ENCODE measurements around the gene ICAM2. TPM values are rescaled to one million over a fixed set of nuclear protein-coding genes. Genes with fewer than 3 reads are reported as not detected.

ICAM2 gene
- total and polyA plus RNA-seq, 4 donors, result 58.7 to 77.7 (median 62.2) TPM

- no peak for DNase-seq
- no peak overlapping the region for H3K4me3 ChIP-seq
- peaks cover 0 to 4% (median 0%) of the 10 kb centered on the region in 5 donors for H3K4me1 ChIP-seq (ENCODE audit: control insufficient read depth in 5 of 5, insufficient read depth in 5 of 5, low read length in 5 of 5)
- H3K27me3 ChIP-seq (ENCODE audit: control insufficient read depth in 3 of 3, insufficient read depth in 3 of 3, low read length in 2 of 3), result no peaks in the 10 kb centered on the region
- H3K27ac ChIP-seq (ENCODE audit: low read depth in 1 of 2, low read length in 1 of 2), result peak overlapping the region in 1 of 2 donors; percentile 65
- H3K36me3 ChIP-seq (ENCODE audit: control insufficient read depth in 4 of 4, insufficient read depth in 4 of 4, low read length in 4 of 4), result no peaks in the 10 kb centered on the region
- H3K9me3 ChIP-seq (ENCODE audit: control insufficient read depth in 4 of 4, insufficient read depth in 3 of 4, low read length in 3 of 4), result no peaks in the 10 kb centered on the region
- no peak for TF ChIP-seq CTCF (IDR thresholded peaks at IDR 0.05; ENCODE audit: control extremely low read depth, extremely low read depth)
- ATAC-seq (ENCODE audit: insufficient read depth, low FRiP score), result no peak
- WGBS, 2 donors, result 85 to 88% methylated on average over 4 of the region's 4 CpGs
- no peak overlapping the region for H3K9ac ChIP-seq (ENCODE audit: insufficient read depth in 1 of 2, low read length in 2 of 2)
Measured at GRCh38 chr17:63963123-63963522, 57.3 kb downstream of the ICAM2 start.

- TF ChIP-seq CTCF (IDR thresholded peaks at IDR 0.05; ENCODE audit: control extremely low read depth, extremely low read depth), result no peak
- H3K4me3 ChIP-seq, result no peak overlapping the region
- H3K27me3 ChIP-seq (ENCODE audit: control insufficient read depth in 3 of 3, insufficient read depth in 3 of 3, low read length in 2 of 3), result no peaks in the 10 kb centered on the region
- no peak for DNase-seq
- H3K27ac ChIP-seq (ENCODE audit: low read depth in 1 of 2, low read length in 1 of 2), result peak overlapping the region; percentile 21 to 24
- no peak overlapping the region for H3K9ac ChIP-seq (ENCODE audit: insufficient read depth in 1 of 2, low read length in 2 of 2)
- peaks cover 0 to 4% (median 0%) of the 10 kb centered on the region in 5 donors for H3K4me1 ChIP-seq (ENCODE audit: control insufficient read depth in 5 of 5, insufficient read depth in 5 of 5, low read length in 5 of 5)
- H3K9me3 ChIP-seq (ENCODE audit: control insufficient read depth in 4 of 4, insufficient read depth in 3 of 4, low read length in 3 of 4), result no peaks in the 10 kb centered on the region
- WGBS, 2 donors, result 76 to 83% methylated on average over 10 of the region's 10 CpGs
- no peaks in the 10 kb centered on the region for H3K36me3 ChIP-seq (ENCODE audit: control insufficient read depth in 4 of 4, insufficient read depth in 4 of 4, low read length in 4 of 4)
- ATAC-seq (ENCODE audit: insufficient read depth, low FRiP score), result no peak
Measured at GRCh38 chr17:63962298-63962744, 58.1 kb downstream of the ICAM2 start.

- H3K27me3 ChIP-seq (ENCODE audit: control insufficient read depth in 3 of 3, insufficient read depth in 3 of 3, low read length in 2 of 3), result no peaks in the 10 kb centered on the region
- H3K9ac ChIP-seq (ENCODE audit: insufficient read depth in 1 of 2, low read length in 2 of 2), result no peak overlapping the region
- H3K27ac ChIP-seq (ENCODE audit: low read depth in 1 of 2, low read length in 1 of 2), result no peak overlapping the region
- ATAC-seq (ENCODE audit: insufficient read depth, low FRiP score) (peak; percentile 75), DNase-seq (peak; percentile 60 to 73 (median 62))
- H3K9me3 ChIP-seq (ENCODE audit: control insufficient read depth in 4 of 4, insufficient read depth in 3 of 4, low read length in 3 of 4), result no peaks in the 10 kb centered on the region
- no peak overlapping the region for H3K4me3 ChIP-seq
- WGBS, 2 donors, result 28 to 33% methylated on average over 36 to 37 of the region's 37 CpGs
- H3K4me1 ChIP-seq (ENCODE audit: control insufficient read depth in 5 of 5, insufficient read depth in 5 of 5, low read length in 5 of 5), result peaks cover 0 to 4% (median 0%) of the 10 kb centered on the region in 5 donors
- no peaks in the 10 kb centered on the region for H3K36me3 ChIP-seq (ENCODE audit: control insufficient read depth in 4 of 4, insufficient read depth in 4 of 4, low read length in 4 of 4)
- TF ChIP-seq CTCF (IDR thresholded peaks at IDR 0.05; ENCODE audit: control extremely low read depth, extremely low read depth), result no peak
Measured at GRCh38 chr17:63961355-63962212, 58.8 kb downstream of the ICAM2 start.

Data from lung (tissue), 12 donors.